Stimulated activated CD8-positive, alpha-beta memory T cell treated with anti-CD3 and anti-CD28 coated beads, Interleukin-15, amount 100 ng/mL, for 48 hours (primary cell): Measurements from ENCODE around the gene MRTFB.
"Not testable (repeated sequence)": the region's sequence is repeated elsewhere in the genome, so short reads cannot be mapped to it uniquely, and the experiment has no call there.

Source experiments
- DNase-seq, 2 donors: peaks; one replicate each; pipeline ENCODE4 v3.0.0-alpha.2; 2020; ENCODE audit warnings: low read depth in 2 of 2

Gene MRTFB

GRCh38 chr16:14183962-14184361 is 112.8 kb downstream of the MRTFB start:
- DNase-seq = not testable (repeated sequence)

- DNase-seq = no peak
Observed at GRCh38 chr16:14186007-14186794, 115.1 kb downstream of the MRTFB start.

- no peak for DNase-seq
Observed at GRCh38 chr16:14186795-14187221, 115.7 kb downstream of the MRTFB start.

- DNase-seq = no peak
Observed at GRCh38 chr16:14187517-14188338, 116.6 kb downstream of the MRTFB start.

- peak in 1 of 2 donors; percentile 7 for DNase-seq
Observed at GRCh38 chr16:14193316-14193871, 122.3 kb downstream of the MRTFB start.

- DNase-seq = no peak
Observed at GRCh38 chr16:14194721-14195120, 123.6 kb downstream of the MRTFB start.

GRCh38 chr16:14196011-14196410 is 124.9 kb downstream of the MRTFB start:
- DNase-seq = no peak

GRCh38 chr16:14196539-14196938 is 125.4 kb downstream of the MRTFB start:
- DNase-seq = no peak

GRCh38 chr16:14198012-14198411 is 126.9 kb downstream of the MRTFB start:
- DNase-seq = no peak

GRCh38 chr16:14198572-14198971 is 127.5 kb downstream of the MRTFB start:
- DNase-seq = no peak

GRCh38 chr16:14199199-14199598 is 128.1 kb downstream of the MRTFB start:
- DNase-seq = no peak

- no peak for DNase-seq
Observed at GRCh38 chr16:14199624-14200023, 128.5 kb downstream of the MRTFB start.

GRCh38 chr16:14202095-14202494 is 131.0 kb downstream of the MRTFB start:
- DNase-seq = no peak

- DNase-seq = no peak
Observed at GRCh38 chr16:14202697-14203096, 131.6 kb downstream of the MRTFB start.

- DNase-seq = no peak
Observed at GRCh38 chr16:14203166-14203565, 132.0 kb downstream of the MRTFB start.

- DNase-seq = no peak
Observed at GRCh38 chr16:14205666-14206065, 134.5 kb downstream of the MRTFB start.

GRCh38 chr16:14211856-14212543 is 140.9 kb downstream of the MRTFB start:
- DNase-seq = no peak

GRCh38 chr16:14215941-14216340 is 144.8 kb downstream of the MRTFB start:
- no peak for DNase-seq

GRCh38 chr16:14219983-14220382 is 148.9 kb downstream of the MRTFB start:
- no peak for DNase-seq

GRCh38 chr16:14223632-14224031 is 152.5 kb downstream of the MRTFB start:
- no peak for DNase-seq

GRCh38 chr16:14225457-14225856 is 154.3 kb downstream of the MRTFB start:
- DNase-seq = no peak
